ELR (cell line): Measurements from ENCODE around the gene CD19.

ENCODE experiments used
- DNase-seq: peaks from one replicate; pipeline ENCODE4 v3.0.0-alpha.2; 2015; ENCODE audit warnings: low read depth

Gene CD19

GRCh38 chr16:28982418-28982817, 50.6 kb downstream of the CD19 start:
- DNase-seq: no peak

GRCh38 chr16:28982949-28983348, 51.2 kb downstream of the CD19 start:
- DNase-seq: no peak

DNA sequence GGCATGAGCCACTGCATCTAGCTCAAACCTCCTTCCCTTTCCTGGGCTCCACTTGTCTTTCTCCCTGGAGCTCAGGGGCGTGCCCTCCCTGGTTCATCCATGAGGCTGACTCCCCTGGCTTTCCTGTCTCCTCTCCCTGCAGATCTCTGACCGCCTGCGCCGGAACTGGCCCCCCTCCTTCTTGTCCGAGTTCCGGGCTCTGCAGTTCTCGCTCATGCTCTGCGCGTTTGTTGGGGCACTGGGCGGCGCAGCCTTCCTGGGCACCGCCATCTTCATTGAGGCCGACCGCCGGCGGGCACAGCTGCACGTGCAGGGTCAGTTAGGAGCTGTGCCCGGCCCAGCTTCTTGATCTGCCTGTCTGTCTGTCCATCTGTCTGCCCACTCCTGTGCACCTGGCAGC, 51.9 kb downstream of the CD19 start:
- no peak for DNase-seq

DNA sequence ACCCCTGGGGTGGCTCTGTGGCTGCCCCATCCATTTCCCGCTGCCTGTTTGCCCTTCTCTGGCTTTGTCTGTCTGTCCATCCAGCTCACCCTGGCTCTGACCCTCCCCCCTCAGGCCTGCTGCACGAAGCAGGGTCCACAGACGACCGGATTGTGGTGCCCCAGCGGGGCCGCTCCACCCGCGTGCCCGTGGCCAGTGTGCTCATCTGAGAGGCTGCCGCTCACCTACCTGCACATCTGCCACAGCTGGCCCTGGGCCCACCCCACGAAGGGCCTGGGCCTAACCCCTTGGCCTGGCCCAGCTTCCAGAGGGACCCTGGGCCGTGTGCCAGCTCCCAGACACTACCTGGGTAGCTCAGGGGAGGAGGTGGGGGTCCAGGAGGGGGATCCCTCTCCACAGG, 52.3 kb downstream of the CD19 start:
- no peak for DNase-seq

DNA sequence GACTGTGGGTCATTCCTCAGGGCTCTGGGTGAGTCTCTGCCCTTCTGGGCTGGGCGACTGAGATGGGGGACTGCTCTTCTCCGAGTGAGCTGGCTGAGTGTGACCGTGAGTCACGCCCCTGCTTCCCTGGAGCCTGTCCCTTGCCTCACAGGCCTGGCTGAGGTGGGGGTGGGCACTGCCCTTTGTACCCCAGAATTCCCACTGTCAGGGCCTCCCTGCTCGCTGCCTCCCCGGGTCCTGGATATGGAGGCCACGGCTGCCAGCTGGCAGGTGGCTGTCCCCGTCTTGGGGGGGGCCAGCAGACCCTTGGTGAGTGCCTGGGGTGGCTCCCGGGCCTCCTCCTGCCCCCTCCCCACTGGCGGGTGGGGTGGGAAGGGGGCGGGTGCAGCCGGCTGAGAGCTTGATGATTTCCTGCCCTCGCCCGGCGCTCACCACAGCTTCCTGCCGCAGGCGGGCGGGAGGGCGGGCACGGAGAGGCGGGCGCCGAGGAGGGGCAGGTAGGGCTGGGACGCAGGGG, 52.9 kb downstream of the CD19 start, which contains the start of gene LAT:
TSS of gene LAT (plus strand) at position 434 of the 517 bp plus-strand sequence. CDS start 366 bp downstream, outside the sequence.
- peak; percentile 17 for DNase-seq

- no peak for DNase-seq
These were observed 53.7 kb downstream of the CD19 start for GRCh38 chr16:28985211-28986041.

- no peak for DNase-seq
These were observed 54.3 kb downstream of the CD19 start for GRCh38 chr16:28986046-28986445.

- DNase-seq: no peak
These were observed 54.7 kb downstream of the CD19 start for GRCh38 chr16:28986492-28986891.

GRCh38 chr16:28987170-28987853, 55.5 kb downstream of the CD19 start:
- DNase-seq: no peak
